Spleen (tissue), 7 donors: ENCODE results near the gene ACSF2.

Source experiments
- CTCF ChIP-seq, 11 experiments: fragments of 200-600 bp in 7 of 11; fragments of 450-650 bp in 4 of 11; sonication (generic) in 4 of 11; IDR thresholded peaks in 8 of 11; conservative IDR thresholded peaks in 3 of 11; 1 replicate in 7 of 11; 2 replicates in 4 of 11; pipeline versions ENCODE4 v1.4.0 to v1.8.0; 2016 to 2021; ENCODE audit warnings: antibody characterized with exemption in 11 of 11, inconsistent platforms in 4 of 11, mild to moderate bottlenecking in 1 of 11
- POLR2A ChIP-seq, 3 donors: fragments of 450-650 bp; IDR thresholded peaks; one replicate each; pipeline ENCODE4 v1.5.1; 2017; ENCODE audit warnings: antibody characterized with exemption in 3 of 3, mild to moderate bottlenecking in 1 of 3
- POLR2AphosphoS5 ChIP-seq, 3 donors: sonication (generic); formaldehyde crosslinking; IDR thresholded peaks; one replicate each; pipeline ENCODE4 v1.5.1; 2017; ENCODE audit warnings: antibody characterized with exemption in 3 of 3
- donor health status: DM: no; HTN: no; CAD: no; lungs with moderate emphysema.
- donor health status: DM: no; HTN: no; CAD: no.
- donor health status: DM: no; HTN: no; CAD: no.

GRCh38 chr17:50505591-50506130 is 79.6 kb downstream of the ACSF2 start:
- TF ChIP-seq POLR2AphosphoS5 (IDR thresholded peaks at IDR 0.05) (no peak), CTCF (IDR thresholded peaks at IDR 0.05 in 8 of 11, conservative IDR thresholded peaks at IDR 0.05 in 3 of 11) (no peak), POLR2A (IDR thresholded peaks at IDR 0.05) (no peak)
